GM18858 (cell line): ENCODE results near the gene INKA2.

Experiments
- ATAC-seq: cut with Tn5 transposase; IDR thresholded peaks from one replicate; pipeline ENCODE4 v1.9.1; 2021; ENCODE audit not compliant: unreplicated experiment

INKA2 gene

GRCh38 chr1:111704776-111705175 is 34.4 kb downstream of the INKA2 start:
- ATAC-seq, result no peak

DNA sequence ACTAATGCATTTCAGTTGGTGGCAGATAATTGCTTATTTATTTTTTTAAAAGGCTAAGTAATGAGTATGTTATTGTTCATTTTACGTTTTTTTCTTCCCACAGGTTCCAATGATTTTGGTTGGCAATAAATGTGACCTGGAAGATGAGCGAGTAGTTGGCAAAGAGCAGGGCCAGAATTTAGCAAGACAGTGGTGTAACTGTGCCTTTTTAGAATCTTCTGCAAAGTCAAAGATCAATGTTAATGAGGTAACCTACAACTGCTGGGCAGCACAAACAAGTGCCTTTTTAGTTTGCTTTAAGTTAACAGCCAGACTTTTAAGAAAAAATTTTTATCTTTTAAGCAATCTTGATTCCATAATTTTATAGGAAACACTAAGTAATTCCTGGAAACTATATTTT is 35.0 kb downstream of the INKA2 start:
- ATAC-seq, result no peak

DNA sequence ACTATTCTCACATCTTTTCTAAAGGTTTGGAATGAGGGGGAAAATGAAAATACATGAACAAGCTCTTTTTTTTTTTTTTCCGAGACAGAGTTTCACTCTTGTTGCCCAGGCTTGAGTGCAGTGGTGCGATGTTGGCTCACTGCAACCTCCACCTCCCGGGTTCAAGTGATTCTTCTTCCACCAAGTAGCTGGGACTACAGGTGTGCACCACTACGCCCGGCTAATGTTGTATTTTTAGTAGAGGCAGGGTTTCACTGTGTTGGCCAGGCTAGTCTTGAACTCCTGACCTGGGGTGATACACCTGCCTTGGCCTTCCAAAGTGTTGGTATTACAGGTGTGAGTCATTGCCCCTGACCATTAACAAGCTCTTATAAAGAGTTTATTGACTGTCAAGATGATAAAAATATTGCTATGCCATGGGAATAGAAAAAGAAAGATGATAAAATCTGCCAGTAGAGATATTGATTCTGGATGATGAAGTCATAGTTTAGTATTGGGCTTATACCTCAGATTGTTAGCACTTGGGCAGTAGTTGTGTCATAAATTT is 36.6 kb downstream of the INKA2 start:
- ATAC-seq, result no peak

- no peak for ATAC-seq
These were observed 39.9 kb downstream of the INKA2 start for GRCh38 chr1:111699268-111699667.

GRCh38 chr1:111696330-111696729 is 42.9 kb downstream of the INKA2 start:
- ATAC-seq, result no peak

GRCh38 chr1:111695801-111696200 is 43.4 kb downstream of the INKA2 start:
- no peak for ATAC-seq

DNA sequence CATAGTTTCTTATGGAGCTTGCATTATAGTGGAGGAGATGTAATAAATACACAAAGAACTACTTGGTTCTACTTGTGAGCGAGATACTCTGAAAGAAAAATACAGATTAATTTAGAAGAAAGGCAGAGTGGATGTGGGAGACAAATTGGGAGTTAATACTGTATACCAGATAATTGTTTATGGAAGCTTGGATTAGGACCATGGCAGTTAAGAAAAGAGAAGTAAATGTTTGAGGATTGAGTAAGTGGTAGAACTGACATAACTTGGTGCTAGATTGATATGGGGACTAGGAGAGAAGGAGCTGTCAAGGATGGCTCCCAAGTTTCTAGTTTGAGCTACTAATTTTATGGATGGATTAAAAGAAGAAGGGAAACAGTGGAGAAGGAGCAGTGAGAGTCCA is 47.3 kb downstream of the INKA2 start:
- no peak for ATAC-seq

DNA sequence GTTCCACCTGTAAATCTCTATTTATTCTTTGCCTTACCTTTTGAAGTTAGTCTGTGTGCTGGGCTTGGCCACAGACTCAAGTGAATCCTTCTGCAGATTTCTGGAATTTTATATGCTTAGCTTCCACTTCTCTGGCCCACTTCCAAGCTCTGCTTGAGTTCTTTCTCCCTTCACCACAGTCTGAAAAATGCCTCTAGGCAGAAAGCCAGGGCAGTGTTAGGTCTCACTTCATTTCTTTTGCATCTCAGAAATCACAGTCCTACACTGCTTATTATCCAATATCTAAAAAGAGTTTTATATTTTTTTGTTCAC is 48.9 kb downstream of the INKA2 start:
- no peak for ATAC-seq
